Kidney (tissue), 11 donors: ENCODE measurements around the gene SMIM34. TPM values are rescaled to one million over a fixed set of nuclear protein-coding genes. Genes with fewer than 3 reads are reported as not detected.
"Not testable (repeated sequence)": the region's sequence is repeated elsewhere in the genome, so short reads cannot be mapped to it uniquely, and the experiment has no call there.

ENCODE experiments used
- DNase-seq, 5 donors: peaks; one replicate each; pipeline ENCODE4 v3.0.0-alpha.2; 2013 to 2020
- FAIRE-seq: peaks from 2 replicates; lab custom pipeline; 2012; peaks lifted over from hg19 to GRCh38; lab: Jason Lieb, UNC
- H3K27ac ChIP-seq, 2 donors: one replicate each; pipeline ENCODE4 v1.7.0; 2013; ENCODE audit warnings: low read depth in 2 of 2, low read length in 2 of 2, inconsistent platforms in 1 of 2
- H3K27me3 ChIP-seq: one replicate; pipeline ENCODE4 v1.7.1; 2013; ENCODE audit warnings: low read length, inconsistent platforms; ENCODE audit not compliant: control insufficient read depth, insufficient read depth
- H3K36me3 ChIP-seq, 3 donors: one replicate each; pipeline versions ENCODE4 v1.7.0 to v1.7.1; 2013; ENCODE audit warnings: low read length in 3 of 3, control low read depth in 1 of 3, inconsistent platforms in 1 of 3; ENCODE audit not compliant: insufficient read depth in 3 of 3, control insufficient read depth in 2 of 3
- H3K4me1 ChIP-seq, 3 donors: one replicate each; pipeline versions ENCODE4 v1.7.0 to v1.7.1; 2013; ENCODE audit warnings: low read length in 3 of 3, inconsistent platforms in 1 of 3, low read depth in 1 of 3; ENCODE audit not compliant: control insufficient read depth in 2 of 3, insufficient read depth in 2 of 3
- H3K4me3 ChIP-seq, 3 donors: one replicate each; pipeline versions ENCODE4 v1.7.0 to v1.8.1; 2013; ENCODE audit warnings: low read length in 3 of 3, control low read depth in 1 of 3, inconsistent platforms in 1 of 3
- H3K9ac ChIP-seq, 3 donors: one replicate each; pipeline versions ENCODE4 v1.7.0 to v1.7.1; 2013; ENCODE audit warnings: low read length in 3 of 3, control low read depth in 1 of 3, inconsistent platforms in 1 of 3
- H3K9me3 ChIP-seq, 3 donors: one replicate each; pipeline versions ENCODE4 v1.7.0 to v1.7.1; 2013; ENCODE audit warnings: low read length in 3 of 3, control low read depth in 1 of 3, inconsistent platforms in 1 of 3; ENCODE audit not compliant: control insufficient read depth in 2 of 3, insufficient read depth in 1 of 3
- intact Hi-C: fragments of 100-400 bp; cut with DNase I; formaldehyde crosslinking; loops from one replicate; pipeline ENCODE4 v1.11.1; 2022
- polyA plus RNA-seq: library from polyadenylated mRNA; stranded (reverse); fragments of 350-450 nt; fragmentation: Illumina TruSeq; extraction: RNeasy Lipid Tissue Mini Kit (QIAGEN cat#74804); gene quantifications from one replicate; pipeline ENCODE4 v1.2.3, GENCODE V29; 2014; ENCODE audit warnings: low read depth, low replicate concordance; ENCODE audit not compliant: insufficient read depth
- total RNA-seq: library from RNA; stranded (reverse); fragmentation: NEBNext Ultra II Directional; extraction: Animal tissue kit (Norgen Biotek cat#: 25700); gene quantifications from one replicate; pipeline ENCODE4 v1.2.1, GENCODE V29; 2021
- donor health status: control.
- donor health status: control.
- donor health status: DM: yes; HTN: yes; CAD: no.
- donor health status: Normal renal cell carcinoma (clear cell type).

SMIM34 gene
- total and polyA plus RNA-seq, 2 donors from 2014 or later: 0.41 to 1.7 TPM

DNA sequence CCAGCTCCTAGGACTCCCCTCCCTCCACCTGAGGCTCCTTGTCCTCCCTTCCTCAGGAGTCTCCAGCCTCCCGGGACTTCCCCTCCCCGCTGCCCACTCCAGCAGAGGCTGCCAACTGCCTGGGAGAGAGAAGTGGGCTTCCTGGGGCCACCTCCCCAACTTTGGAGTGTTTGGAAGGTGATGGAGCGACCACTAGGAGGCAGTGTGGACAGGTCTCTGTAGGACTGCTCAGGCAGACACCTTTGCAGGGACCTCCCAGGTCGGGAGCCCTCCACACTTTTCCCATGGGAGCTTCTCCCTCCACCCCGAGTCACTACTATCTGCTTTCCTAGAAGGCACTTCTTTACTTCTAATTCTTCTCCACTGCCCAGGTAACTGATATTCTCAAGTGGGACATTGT is 19.0 kb downstream of the SMIM34 start:
- H3K27me3 ChIP-seq, intact Hi-C loops, H3K9ac ChIP-seq, H3K4me3 ChIP-seq, H3K36me3 ChIP-seq, FAIRE-seq, DNase-seq, H3K9me3 ChIP-seq, H3K27ac ChIP-seq, H3K4me1 ChIP-seq: not testable (repeated sequence)

DNA sequence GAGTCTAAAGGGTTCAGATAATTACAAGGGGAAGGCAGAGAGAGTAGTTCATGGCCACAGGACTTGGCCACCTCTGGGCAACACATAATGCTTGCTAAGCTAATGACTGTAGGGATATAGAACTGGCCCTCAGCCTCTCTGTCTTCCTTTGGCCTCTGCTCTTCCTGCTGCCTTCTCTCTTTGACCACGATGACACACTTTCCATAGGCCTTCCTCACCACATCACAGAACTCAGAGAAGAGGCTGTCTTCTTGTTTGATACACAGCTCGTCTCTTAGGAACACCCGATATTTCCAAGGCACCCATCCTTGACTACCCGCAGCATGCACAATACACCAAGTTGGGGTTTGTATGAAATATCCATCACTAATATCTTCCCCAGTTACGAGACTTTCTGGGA is 23.2 kb downstream of the SMIM34 start:
- H3K27me3 ChIP-seq, FAIRE-seq, H3K4me1 ChIP-seq, intact Hi-C loops, DNase-seq, H3K27ac ChIP-seq, H3K4me3 ChIP-seq, H3K9ac ChIP-seq, H3K36me3 ChIP-seq, H3K9me3 ChIP-seq: not testable (repeated sequence)

DNA sequence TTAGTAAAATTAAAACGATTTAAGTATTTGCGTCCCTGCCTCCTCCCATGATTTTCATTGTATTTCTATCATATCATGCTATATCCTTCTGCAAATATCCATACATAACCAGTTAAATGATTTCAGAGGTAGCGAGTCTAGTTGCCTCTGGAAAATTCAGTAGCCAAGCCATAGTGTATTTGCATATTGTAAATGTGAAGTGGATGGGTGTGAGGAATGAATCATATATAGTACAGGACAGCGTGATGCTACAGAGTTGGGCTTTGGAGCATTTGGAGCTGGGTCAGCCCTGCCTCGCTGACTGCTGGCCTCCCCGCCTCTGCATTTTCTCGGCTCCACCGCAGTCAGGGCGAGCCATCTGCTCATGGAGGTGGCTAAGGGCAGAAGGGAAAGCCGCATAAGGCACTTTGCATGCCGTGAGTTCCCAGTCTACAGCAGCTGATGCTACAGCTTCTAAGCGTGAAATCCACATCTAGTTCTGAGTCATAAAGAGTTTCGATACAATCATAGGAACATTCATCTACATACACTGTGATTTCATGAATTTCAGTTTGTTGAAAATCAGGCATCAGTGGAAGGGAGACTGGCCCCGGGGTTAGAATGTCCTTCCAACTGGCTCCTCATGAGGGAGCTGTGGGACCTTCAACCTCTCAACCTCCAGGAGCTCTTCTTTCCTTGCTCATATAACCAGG is 39.9 kb downstream of the SMIM34 start:
- intact Hi-C loops, H3K4me1 ChIP-seq, H3K27me3 ChIP-seq, DNase-seq, H3K9ac ChIP-seq, H3K27ac ChIP-seq, H3K9me3 ChIP-seq, FAIRE-seq, H3K4me3 ChIP-seq, H3K36me3 ChIP-seq: not testable (repeated sequence)

DNA sequence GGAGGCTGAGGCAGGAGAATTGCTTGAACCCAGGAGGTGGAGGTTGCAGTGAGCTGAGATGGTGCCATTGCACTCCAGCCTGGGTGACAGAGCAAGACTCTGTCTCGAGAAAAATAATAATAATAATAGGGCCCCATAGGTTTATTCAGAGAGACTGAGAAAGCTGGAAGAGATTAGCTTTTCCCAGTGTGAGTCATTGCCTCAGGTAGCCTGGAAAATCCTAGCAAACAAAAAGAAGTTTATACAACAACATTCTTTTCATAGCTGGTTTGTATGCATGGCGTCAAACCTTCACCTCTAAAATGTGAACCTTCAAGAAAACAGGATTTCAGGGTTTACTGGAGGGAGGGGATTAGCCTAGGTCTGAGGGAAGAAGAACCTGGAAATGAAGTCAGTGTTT is 40.6 kb downstream of the SMIM34 start:
- FAIRE-seq, H3K4me1 ChIP-seq, DNase-seq, H3K36me3 ChIP-seq, intact Hi-C loops, H3K4me3 ChIP-seq, H3K27me3 ChIP-seq, H3K27ac ChIP-seq, H3K9me3 ChIP-seq, H3K9ac ChIP-seq: not testable (repeated sequence)

DNA sequence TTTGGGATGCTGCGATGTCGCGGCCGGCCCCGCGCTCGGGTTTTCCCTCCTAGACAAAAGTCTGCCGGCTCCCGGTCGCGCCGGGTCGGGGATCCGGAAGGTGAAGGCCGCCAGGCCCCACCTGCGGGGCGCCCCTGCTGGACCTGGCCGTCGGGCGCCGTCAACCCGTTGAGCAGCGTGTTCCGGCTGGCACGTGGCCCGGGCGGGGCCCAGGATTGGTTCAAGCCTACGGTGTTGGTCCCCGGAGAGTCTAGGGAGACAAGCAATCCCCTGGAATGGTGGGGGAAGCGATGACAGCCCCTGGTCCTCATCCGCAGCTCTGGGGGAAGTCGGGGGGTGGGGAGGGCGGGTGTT is 48.2 kb downstream of the SMIM34 start:
- H3K27me3 ChIP-seq, intact Hi-C loops, H3K27ac ChIP-seq, H3K4me1 ChIP-seq, H3K9me3 ChIP-seq, H3K36me3 ChIP-seq, FAIRE-seq, H3K9ac ChIP-seq, H3K4me3 ChIP-seq, DNase-seq: not testable (repeated sequence)

DNA sequence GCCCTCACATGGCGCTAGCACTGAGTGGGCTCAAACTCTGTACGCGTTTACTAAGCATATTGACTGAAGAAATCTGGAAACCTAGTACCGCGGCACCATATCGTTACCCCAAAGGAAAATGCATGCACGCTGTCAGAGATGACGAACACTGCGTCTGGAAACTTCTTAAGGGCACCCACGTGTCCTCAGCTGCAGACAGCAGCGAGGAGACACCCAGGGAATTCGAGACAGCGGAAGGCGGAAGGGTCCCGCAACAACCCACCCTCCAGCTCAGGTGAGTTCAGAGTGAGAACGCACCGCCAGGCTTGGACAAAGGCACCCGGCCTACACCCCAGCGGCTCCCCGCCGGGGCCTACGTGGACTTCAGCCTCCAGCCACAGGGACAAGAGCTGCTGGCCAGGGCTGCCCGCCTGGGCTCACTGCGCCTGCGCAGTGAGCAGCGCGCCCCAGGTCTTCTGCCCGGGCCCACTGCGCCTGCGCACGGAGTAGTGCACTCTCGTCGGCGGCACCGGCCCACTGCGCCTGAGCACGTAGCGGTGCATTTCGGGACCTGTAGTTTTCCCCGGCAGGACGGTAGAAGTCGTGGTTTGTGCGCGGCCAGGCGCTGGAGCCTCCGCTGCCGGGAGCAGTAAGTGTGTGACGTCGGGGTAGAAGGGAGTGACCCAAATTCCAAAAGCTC is 48.7 kb downstream of the SMIM34 start, which contains the start of gene SMIM11:
Gene SMIM11, plus strand, starts transcription at position 568 of the 679 bp plus-strand sequence. CDS start 3,998 bp downstream, outside the sequence.
- not testable (repeated sequence) for FAIRE-seq

DNA sequence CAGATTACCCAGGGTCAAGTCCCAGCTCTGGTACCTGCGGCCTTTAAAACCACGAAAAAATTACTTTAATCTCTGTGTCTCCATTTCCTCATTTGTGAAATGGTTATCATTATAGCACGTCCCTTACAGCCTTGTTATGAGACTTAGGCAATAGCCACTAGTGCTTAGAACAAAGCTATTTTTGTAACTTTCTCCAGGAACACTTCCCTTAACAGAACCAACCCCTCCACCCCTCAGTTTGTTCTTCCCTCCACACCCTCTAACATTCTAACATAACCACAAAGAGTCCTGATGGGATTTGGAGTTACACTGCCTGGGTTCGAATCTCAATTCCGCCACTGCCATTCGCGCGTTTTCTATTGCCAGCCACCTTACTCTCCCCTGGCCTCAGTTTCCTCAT is 49.3 kb downstream of the SMIM34 start:
- H3K27ac ChIP-seq, H3K9ac ChIP-seq, H3K4me3 ChIP-seq, H3K4me1 ChIP-seq, FAIRE-seq, H3K27me3 ChIP-seq, H3K9me3 ChIP-seq, DNase-seq, H3K36me3 ChIP-seq, intact Hi-C loops: not testable (repeated sequence)

More for the DNA sequence above, 48.7 kb downstream of the SMIM34 start, which contains the start of gene SMIM11:
- H3K36me3 ChIP-seq, H3K4me3 ChIP-seq, DNase-seq, H3K27me3 ChIP-seq, H3K9me3 ChIP-seq, H3K27ac ChIP-seq, H3K4me1 ChIP-seq, intact Hi-C loops, H3K9ac ChIP-seq: not testable (repeated sequence)
